Stimulated activated effector memory CD8-positive, alpha-beta T cell treated with anti-CD3 and anti-CD28 coated beads, Interleukin-12 subunit alpha, Interleukin-12 subunit beta, amount 100 ng/mL, for 72 hours (primary cell): Measurements from ENCODE around the gene PRDX5.
"Not testable (repeated sequence)": the region's sequence is repeated elsewhere in the genome, so short reads cannot be mapped to it uniquely, and the experiment has no call there.

Experiments used
- ATAC-seq: fragments of 150-1000 bp; cut with Tn5 transposase; 2 replicates; pipeline ENCODE4 v1.10.0; 2021
- DNase-seq, 2 donors: peaks; one replicate each; pipeline ENCODE4 v3.0.0; 2021 to 2022; ENCODE audit warnings: low spot score in 2 of 2
- H3K27ac Mint-ChIP-seq: one replicate; pipeline ENCODE4 v1.8.0; 2022; ENCODE audit warnings: mild to moderate bottlenecking, mixed read lengths
- H3K36me3 Mint-ChIP-seq: one replicate; pipeline ENCODE4 v1.8.0; 2022; ENCODE audit warnings: mild to moderate bottlenecking, mixed read lengths
- H3K4me1 Mint-ChIP-seq: one replicate; pipeline ENCODE4 v1.8.0; 2022; ENCODE audit warnings: mixed read lengths
- H3K4me3 Mint-ChIP-seq: one replicate; pipeline ENCODE4 v1.8.0; 2022; ENCODE audit warnings: mild to moderate bottlenecking, mixed read lengths
- H3K9me3 Mint-ChIP-seq: one replicate; pipeline ENCODE4 v1.8.0; 2022; ENCODE audit warnings: mixed read lengths

Gene PRDX5

DNA sequence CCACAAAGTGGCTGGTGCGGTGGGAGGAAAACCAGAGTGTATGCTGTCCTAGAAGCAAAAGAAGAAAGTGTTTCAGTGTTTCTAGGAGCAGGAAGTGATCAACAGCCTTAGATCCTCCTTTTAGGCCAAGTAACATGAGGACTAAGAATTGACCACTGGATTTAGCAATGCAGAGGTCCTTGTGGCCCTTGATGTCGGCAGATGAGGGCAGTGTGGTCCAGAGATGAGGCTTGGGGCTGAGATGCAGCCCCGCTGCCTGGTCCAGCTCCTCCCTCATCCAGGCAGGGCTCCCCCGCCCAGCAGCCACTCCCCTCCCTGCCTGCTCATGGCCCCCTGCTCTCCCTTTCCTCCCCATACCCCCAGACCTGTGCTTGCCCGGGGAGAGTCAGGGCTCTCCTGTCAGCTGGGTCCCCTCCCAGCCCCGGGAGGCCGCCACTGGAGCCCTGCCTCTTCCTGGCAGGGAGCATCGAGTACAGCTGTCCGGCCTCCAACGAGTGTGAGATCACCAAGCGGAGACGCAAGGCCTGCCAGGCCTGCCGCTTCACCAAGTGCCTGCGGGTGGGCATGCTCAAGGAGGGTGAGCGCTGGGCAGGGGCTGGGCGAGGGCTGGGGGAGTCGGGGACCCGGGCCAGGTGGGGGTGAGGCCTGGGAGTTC lies 4.3 kb upstream of the PRDX5 start:
- peak overlapping the region; percentile 84 for H3K27ac Mint-ChIP-seq
- peaks cover 76% of the 10 kb centered on the region for H3K36me3 Mint-ChIP-seq
- H3K4me1 Mint-ChIP-seq = peaks cover 46% of the 10 kb centered on the region
- DNase-seq (no peak), ATAC-seq (no peak)
- H3K4me3 Mint-ChIP-seq = no peak overlapping the region
- no peaks in the 10 kb centered on the region for H3K9me3 Mint-ChIP-seq

DNA sequence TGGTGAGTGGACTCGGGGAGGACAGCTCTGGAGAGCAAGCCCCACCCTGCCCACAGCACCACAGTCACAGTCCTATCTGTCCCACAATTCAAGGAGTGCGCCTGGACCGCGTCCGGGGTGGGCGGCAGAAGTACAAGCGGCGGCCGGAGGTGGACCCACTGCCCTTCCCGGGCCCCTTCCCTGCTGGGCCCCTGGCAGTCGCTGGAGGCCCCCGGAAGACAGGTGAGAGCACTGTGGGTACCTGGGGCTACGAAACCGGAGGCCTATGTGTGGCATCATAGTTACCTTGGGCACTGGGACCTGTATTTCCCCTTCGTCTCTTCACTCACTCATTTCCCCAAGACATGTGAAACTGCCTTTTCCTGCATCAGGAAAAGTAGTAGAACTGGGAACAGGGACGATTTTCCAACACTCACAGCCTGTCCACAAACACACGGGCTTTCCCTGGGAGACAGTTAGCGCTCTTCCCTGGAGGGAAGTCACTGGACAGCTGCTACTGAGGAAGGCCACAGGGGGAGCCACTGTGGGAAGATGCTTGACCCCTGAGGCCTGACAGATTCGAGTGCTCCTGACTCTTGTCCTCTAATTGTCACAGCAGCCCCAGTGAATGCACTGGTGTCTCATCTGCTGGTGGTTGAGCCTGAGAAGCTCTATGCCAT lies 3.6 kb upstream of the PRDX5 start:
- H3K27ac Mint-ChIP-seq = peak overlapping the region; percentile 72
- peaks cover 52% of the 10 kb centered on the region for H3K4me1 Mint-ChIP-seq
- peaks cover 76% of the 10 kb centered on the region for H3K36me3 Mint-ChIP-seq
- ATAC-seq = no peak
- no peak for DNase-seq
- H3K4me3 Mint-ChIP-seq = no peak overlapping the region
- no peaks in the 10 kb centered on the region for H3K9me3 Mint-ChIP-seq

- ATAC-seq = no peak
- Mint-ChIP-seq H3K9me3 (no peaks in the 10 kb centered on the region), H3K36me3 (peaks cover 76% of the 10 kb centered on the region), H3K27ac (peak overlapping the region; percentile 72), H3K4me1 (peaks cover 58% of the 10 kb centered on the region), H3K4me3 (no peak overlapping the region)
- peak in 1 of 2 donors; percentile 50 for DNase-seq
These were observed 2.9 kb upstream of the PRDX5 start for GRCh38 chr11:64314805-64315561.

GRCh38 chr11:64315667-64316526 lies 2.0 kb upstream of the PRDX5 start:
- peaks cover 63% of the 10 kb centered on the region for H3K4me1 Mint-ChIP-seq
- peak overlapping the region; percentile 98 for H3K27ac Mint-ChIP-seq
- peaks cover 77% of the 10 kb centered on the region for H3K36me3 Mint-ChIP-seq
- not testable (repeated sequence) for ATAC-seq, H3K9me3 Mint-ChIP-seq, DNase-seq
- H3K4me3 Mint-ChIP-seq = peak overlapping the region; percentile 97

- no peaks in the 10 kb centered on the region for H3K9me3 Mint-ChIP-seq
- peak overlapping the region; percentile 97 for H3K4me3 Mint-ChIP-seq
- peaks cover 71% of the 10 kb centered on the region for H3K4me1 Mint-ChIP-seq
- peaks cover 79% of the 10 kb centered on the region for H3K36me3 Mint-ChIP-seq
- peak in 1 of 2 donors; percentile 77 for DNase-seq
- H3K27ac Mint-ChIP-seq = peak overlapping the region; percentile 98
- ATAC-seq = peak; percentile 0
These were observed 1.1 kb upstream of the PRDX5 start for GRCh38 chr11:64316672-64317324.

DNA sequence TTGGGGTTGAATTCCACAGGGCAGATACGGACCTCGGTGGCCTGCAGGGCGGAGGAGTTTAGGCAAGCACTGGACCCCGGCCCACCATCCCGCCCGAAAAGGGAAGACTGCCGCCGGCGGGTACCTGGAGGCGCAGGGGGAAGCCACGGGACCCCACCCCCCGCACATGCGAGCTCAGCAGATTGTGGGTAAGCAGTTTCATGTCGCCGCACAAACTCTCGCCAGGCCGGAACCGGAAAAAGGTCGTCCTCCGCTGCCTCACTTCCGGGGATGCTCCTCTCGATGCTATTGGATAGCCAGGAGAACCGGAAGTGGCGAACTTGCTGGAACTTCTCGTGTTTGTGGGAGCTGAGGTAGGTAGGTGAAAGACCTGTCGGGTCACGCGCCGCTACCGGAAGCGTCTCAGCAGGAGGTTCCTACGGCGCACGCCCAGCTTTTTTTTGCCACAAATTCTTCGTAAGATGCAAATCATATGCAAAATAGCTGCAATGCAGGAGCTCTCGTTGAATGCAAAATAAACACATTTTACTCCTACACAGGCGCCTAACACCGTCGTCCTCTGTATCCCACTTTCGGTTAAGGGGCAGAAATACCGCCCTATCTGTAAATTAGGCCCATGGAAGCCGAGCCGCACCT lies 478 bp upstream of the PRDX5 start, which contains the start of gene TRMT112:
Gene TRMT112 (minus strand): TSS at position 235 of the 636 bp plus-strand sequence. CDS start 33 bp downstream, at position 202.
- Mint-ChIP-seq H3K9me3 (no peaks in the 10 kb centered on the region), H3K4me1 (peaks cover 69% of the 10 kb centered on the region), H3K27ac (peak within 1 kb of the TSS; percentile 98), H3K36me3 (peaks cover 82% of the 10 kb centered on the region), H3K4me3 (peak within 1 kb of the TSS; percentile 97)
- ATAC-seq (peak; percentile 81), DNase-seq (peak; percentile 80 to 97)

DNA sequence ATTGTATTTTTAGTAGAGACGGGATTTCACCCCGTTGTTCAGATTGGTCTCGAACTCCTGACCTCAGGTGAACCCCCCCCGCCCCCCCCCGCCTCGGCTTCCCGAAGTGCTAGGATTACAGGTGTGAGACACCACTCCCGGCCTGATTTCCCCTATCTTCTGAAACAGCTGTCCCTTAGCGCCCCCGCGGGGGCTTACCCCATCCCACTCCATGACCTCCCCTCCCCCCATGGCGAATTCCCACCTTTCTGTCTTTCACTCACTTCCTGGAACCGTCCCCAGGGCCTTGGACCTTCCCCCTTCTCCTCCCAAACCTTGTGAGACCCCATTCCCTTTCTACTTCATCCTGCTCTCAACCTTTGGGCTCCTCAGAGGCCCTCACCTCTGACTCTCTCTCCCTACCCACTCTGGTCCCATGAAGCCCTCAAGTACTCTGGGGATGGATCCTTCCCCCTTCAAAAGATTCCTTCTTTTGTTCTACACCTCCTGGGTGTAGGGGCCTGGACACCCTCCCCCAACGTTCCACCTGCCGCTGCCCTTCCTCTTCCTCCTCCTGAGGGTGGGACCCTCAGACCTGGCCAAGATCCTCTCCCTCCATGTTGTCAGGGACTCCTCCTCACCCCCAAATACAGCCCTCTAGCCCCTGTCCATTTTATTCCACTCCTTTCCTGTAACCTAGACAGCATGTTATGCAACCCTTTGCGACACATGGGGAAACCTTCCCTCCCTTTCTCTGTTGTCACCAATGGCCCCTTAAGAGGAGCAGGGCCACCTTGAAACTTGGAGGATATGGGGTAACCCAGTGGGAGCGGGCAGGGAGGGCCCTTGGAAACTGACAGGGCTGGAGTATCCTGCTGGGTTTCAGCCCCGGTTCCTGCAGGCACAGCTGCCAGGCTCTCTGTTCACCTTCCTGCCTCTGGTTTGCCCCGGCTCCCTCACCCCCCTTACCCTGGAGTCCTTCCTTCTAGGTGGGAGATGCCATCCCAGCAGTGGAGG lies 1.1 kb downstream of the PRDX5 start:
- peak overlapping the region; percentile 98 for H3K27ac Mint-ChIP-seq
- H3K4me1 Mint-ChIP-seq = peaks cover 59% of the 10 kb centered on the region
- H3K36me3 Mint-ChIP-seq = peaks cover 83% of the 10 kb centered on the region
- ATAC-seq = no peak
- no peak for DNase-seq
- no peaks in the 10 kb centered on the region for H3K9me3 Mint-ChIP-seq
- H3K4me3 Mint-ChIP-seq = peak overlapping the region; percentile 97

- no peak for ATAC-seq
- H3K9me3 Mint-ChIP-seq = no peaks in the 10 kb centered on the region
- peak overlapping the region; percentile 36 for H3K27ac Mint-ChIP-seq
- H3K36me3 Mint-ChIP-seq = peaks cover 71% of the 10 kb centered on the region
- DNase-seq = no peak
- H3K4me1 Mint-ChIP-seq = peaks cover 53% of the 10 kb centered on the region
- no peak overlapping the region for H3K4me3 Mint-ChIP-seq
These were observed 2.6 kb downstream of the PRDX5 start for GRCh38 chr11:64320556-64320955.

GRCh38 chr11:64321026-64321425 lies 3.1 kb downstream of the PRDX5 start:
- Mint-ChIP-seq H3K9me3 (no peaks in the 10 kb centered on the region), H3K36me3 (peaks cover 71% of the 10 kb centered on the region), H3K27ac (peak overlapping the region; percentile 36), H3K4me1 (peaks cover 52% of the 10 kb centered on the region), H3K4me3 (no peak overlapping the region)
- no peak for ATAC-seq
- no peak for DNase-seq

DNA sequence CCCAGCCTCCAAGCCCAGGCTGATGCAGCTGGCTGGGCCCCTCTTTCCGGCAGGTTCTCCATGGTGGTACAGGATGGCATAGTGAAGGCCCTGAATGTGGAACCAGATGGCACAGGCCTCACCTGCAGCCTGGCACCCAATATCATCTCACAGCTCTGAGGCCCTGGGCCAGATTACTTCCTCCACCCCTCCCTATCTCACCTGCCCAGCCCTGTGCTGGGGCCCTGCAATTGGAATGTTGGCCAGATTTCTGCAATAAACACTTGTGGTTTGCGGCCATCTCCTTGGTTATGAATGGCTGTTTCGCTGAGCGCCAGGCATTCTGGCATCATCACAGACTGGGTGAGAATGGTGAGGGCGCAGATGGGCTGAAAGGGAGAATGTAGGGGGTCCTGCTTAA lies 3.6 kb downstream of the PRDX5 start:
- H3K36me3 Mint-ChIP-seq = peaks cover 66% of the 10 kb centered on the region
- H3K4me1 Mint-ChIP-seq = peaks cover 47% of the 10 kb centered on the region
- no peaks in the 10 kb centered on the region for H3K9me3 Mint-ChIP-seq
- ATAC-seq (no peak), DNase-seq (no peak)
- H3K27ac Mint-ChIP-seq = peak overlapping the region; percentile 36
- no peak overlapping the region for H3K4me3 Mint-ChIP-seq

- Mint-ChIP-seq H3K4me3 (no peak overlapping the region), H3K36me3 (peaks cover 53% of the 10 kb centered on the region), H3K4me1 (peaks cover 36% of the 10 kb centered on the region), H3K27ac (no peak overlapping the region), H3K9me3 (no peaks in the 10 kb centered on the region)
- no peak for ATAC-seq
- DNase-seq = no peak
These were observed 5.0 kb downstream of the PRDX5 start for GRCh38 chr11:64322925-64323260.

- no peak overlapping the region for H3K4me3 Mint-ChIP-seq
- H3K9me3 Mint-ChIP-seq = no peaks in the 10 kb centered on the region
- H3K4me1 Mint-ChIP-seq = peaks cover 31% of the 10 kb centered on the region
- ATAC-seq (no peak), DNase-seq (no peak)
- peak overlapping the region; percentile 78 for H3K27ac Mint-ChIP-seq
- H3K36me3 Mint-ChIP-seq = peaks cover 48% of the 10 kb centered on the region
These were observed 5.5 kb downstream of the PRDX5 start for GRCh38 chr11:64323373-64323772.

- Mint-ChIP-seq H3K4me1 (peaks cover 27% of the 10 kb centered on the region), H3K36me3 (peaks cover 42% of the 10 kb centered on the region), H3K27ac (peak overlapping the region; percentile 78)
- H3K4me3 Mint-ChIP-seq, DNase-seq, H3K9me3 Mint-ChIP-seq, ATAC-seq: not testable (repeated sequence)
These were observed 6.1 kb downstream of the PRDX5 start for GRCh38 chr11:64323984-64324383.
